ENCODE measurements around the gene CHRM4. TPM values are rescaled to one million over a fixed set of nuclear protein-coding genes. Genes with fewer than 3 reads are reported as not detected.

CHRM4 gene
- total RNA-seq, 2 donors from 2014 or later, result 0.46 TPM; not detected in 1

- Mint-ChIP-seq H3K27me3 (ENCODE audit: insufficient read depth) (peaks cover 73% of the 10 kb centered on the region), H3K27ac (no peak overlapping the region), H3K9me3 (no peaks in the 10 kb centered on the region), H3K4me3 (no peak overlapping the region), H3K36me3 (ENCODE audit: low read depth) (peaks cover 12% of the 10 kb centered on the region), H3K4me1 (peaks cover 16% of the 10 kb centered on the region)
- no peak overlapping the region for H3K9ac ChIP-seq (ENCODE audit: extremely low read depth, low read length, poor library complexity, severe bottlenecking)
- WGBS, 2 experiments (ENCODE audit: insufficient coverage in 1 of 2, insufficient read length in 1 of 2), result 95 to 96% methylated on average over 19 to 25 of the region's 25 CpGs
- peaks cover 66% of the 10 kb centered on the region for H3K27me3 ChIP-seq (ENCODE audit: control insufficient read depth, insufficient read depth, low read length, poor library complexity, severe bottlenecking)
- no peaks in the 10 kb centered on the region for H3K9me3 ChIP-seq (ENCODE audit: control insufficient read depth, low read length)
- TF ChIP-seq CTCF (conservative IDR thresholded peaks at IDR 0.05), result no peak
- peaks cover 21% of the 10 kb centered on the region for H3K4me1 ChIP-seq (ENCODE audit: control insufficient read depth, insufficient read depth, low read length)
- peaks cover 12% of the 10 kb centered on the region for H3K36me3 ChIP-seq (ENCODE audit: control insufficient read depth, insufficient read depth, low read length)
- DNase-seq, result no peak
- H3K27ac ChIP-seq (ENCODE audit: low read depth, low read length), result no peak overlapping the region
- H3K4me3 ChIP-seq (ENCODE audit: low read length), result no peak overlapping the region
These were observed 5.5 kb downstream of the CHRM4 start for GRCh38 chr11:46386005-46386578.

- peaks cover 12% of the 10 kb centered on the region for H3K36me3 ChIP-seq (ENCODE audit: control insufficient read depth, insufficient read depth, low read length)
- Mint-ChIP-seq H3K27ac (no peak overlapping the region), H3K4me3 (no peak overlapping the region), H3K36me3 (ENCODE audit: low read depth) (peaks cover 12% of the 10 kb centered on the region), H3K9me3 (no peaks in the 10 kb centered on the region), H3K27me3 (ENCODE audit: insufficient read depth) (peaks cover 66% of the 10 kb centered on the region), H3K4me1 (peaks cover 16% of the 10 kb centered on the region)
- H3K27ac ChIP-seq (ENCODE audit: low read depth, low read length), result no peak overlapping the region
- no peak overlapping the region for H3K4me3 ChIP-seq (ENCODE audit: low read length)
- no peak for DNase-seq
- H3K9me3 ChIP-seq (ENCODE audit: control insufficient read depth, low read length), result no peaks in the 10 kb centered on the region
- H3K27me3 ChIP-seq (ENCODE audit: control insufficient read depth, insufficient read depth, low read length, poor library complexity, severe bottlenecking), result peaks cover 59% of the 10 kb centered on the region
- WGBS, 2 experiments (ENCODE audit: insufficient coverage in 1 of 2, insufficient read length in 1 of 2), result 94 to 98% methylated on average over 36 to 47 of the region's 47 CpGs
- H3K4me1 ChIP-seq (ENCODE audit: control insufficient read depth, insufficient read depth, low read length), result peaks cover 20% of the 10 kb centered on the region
- no peak for TF ChIP-seq CTCF (conservative IDR thresholded peaks at IDR 0.05)
- H3K9ac ChIP-seq (ENCODE audit: extremely low read depth, low read length, poor library complexity, severe bottlenecking), result no peak overlapping the region
These were observed 6.2 kb downstream of the CHRM4 start for GRCh38 chr11:46385169-46386004.

DNA sequence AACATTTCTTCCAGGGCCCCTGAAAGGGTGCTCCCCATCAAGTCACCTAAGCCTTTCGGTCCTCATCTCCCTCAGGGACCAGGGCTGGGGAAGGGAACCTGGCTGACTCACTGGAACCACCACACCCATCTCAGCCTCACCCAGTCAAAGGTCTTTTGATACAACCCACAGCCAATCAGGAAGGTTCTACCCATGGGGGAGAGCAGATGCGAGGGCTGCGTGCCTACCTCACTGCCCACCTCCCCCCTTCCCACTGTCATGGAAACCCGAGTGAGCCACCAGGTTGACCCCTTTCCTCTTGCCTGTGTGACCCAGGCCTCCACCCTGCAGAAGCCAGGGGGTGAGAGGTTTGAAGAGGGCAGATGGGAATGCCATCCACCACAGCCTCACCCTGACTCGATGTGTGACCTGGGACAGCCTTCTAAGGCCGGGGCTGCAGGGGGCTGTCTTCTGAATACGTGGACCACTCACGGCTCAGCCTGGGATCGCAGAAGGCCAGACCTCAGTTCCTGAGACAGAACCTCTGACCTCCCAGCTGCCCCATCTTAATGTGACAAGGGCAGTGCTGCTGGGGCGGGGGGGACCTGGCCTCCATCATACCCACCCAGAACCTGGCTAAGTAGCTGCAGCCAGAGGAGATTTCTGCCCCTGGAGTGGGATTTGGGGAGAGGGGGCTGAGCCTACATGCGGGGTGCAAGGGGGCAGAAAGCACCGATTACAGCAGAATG, 7.4 kb downstream of the CHRM4 start:
- no peak overlapping the region for H3K4me3 ChIP-seq (ENCODE audit: low read length)
- Mint-ChIP-seq H3K4me1 (peaks cover 16% of the 10 kb centered on the region), H3K27ac (no peak overlapping the region), H3K27me3 (ENCODE audit: insufficient read depth) (peaks cover 54% of the 10 kb centered on the region), H3K4me3 (no peak overlapping the region), H3K36me3 (ENCODE audit: low read depth) (peaks cover 12% of the 10 kb centered on the region), H3K9me3 (no peaks in the 10 kb centered on the region)
- no peak overlapping the region for H3K9ac ChIP-seq (ENCODE audit: extremely low read depth, low read length, poor library complexity, severe bottlenecking)
- 84 to 91% methylated on average over 6 to 12 of the region's 12 CpGs for WGBS, 2 experiments (ENCODE audit: insufficient coverage in 1 of 2, insufficient read length in 1 of 2)
- no peak for DNase-seq
- TF ChIP-seq CTCF (conservative IDR thresholded peaks at IDR 0.05), result no peak
- H3K36me3 ChIP-seq (ENCODE audit: control insufficient read depth, insufficient read depth, low read length), result peaks cover 12% of the 10 kb centered on the region
- H3K9me3 ChIP-seq (ENCODE audit: control insufficient read depth, low read length), result no peaks in the 10 kb centered on the region
- H3K27me3 ChIP-seq (ENCODE audit: control insufficient read depth, insufficient read depth, low read length, poor library complexity, severe bottlenecking), result peaks cover 48% of the 10 kb centered on the region
- no peak overlapping the region for H3K27ac ChIP-seq (ENCODE audit: low read depth, low read length)
- H3K4me1 ChIP-seq (ENCODE audit: control insufficient read depth, insufficient read depth, low read length), result peaks cover 17% of the 10 kb centered on the region

Data from endodermal cell (in vitro differentiated cells).